Suprapubic skin (tissue), 4 donors: ENCODE data around the gene PGRMC2. TPM values are rescaled to one million over a fixed set of nuclear protein-coding genes. Genes with fewer than 3 reads are reported as not detected.

Experiments
- DNase-seq, 2 donors: peaks; one replicate each; pipeline ENCODE4 v3.0.0-alpha.2; 2019; ENCODE audit warnings: low spot score in 2 of 2
- H3K27ac ChIP-seq: fragments of 200-600 bp; sonication (generic); one replicate; pipeline ENCODE4 v1.5.1; 2019
- H3K27me3 ChIP-seq: fragments of 200-600 bp; sonication (generic); one replicate; pipeline ENCODE4 v1.5.1; 2019
- H3K36me3 ChIP-seq: fragments of 200-600 bp; sonication (generic); one replicate; pipeline ENCODE4 v1.5.1; 2019
- H3K4me1 ChIP-seq: fragments of 200-600 bp; sonication (generic); one replicate; pipeline ENCODE4 v1.5.1; 2019
- H3K4me3 ChIP-seq: fragments of 200-600 bp; sonication (generic); one replicate; pipeline ENCODE4 v1.5.1; 2019; ENCODE audit warnings: mild to moderate bottlenecking
- H3K9me3 ChIP-seq: fragments of 200-600 bp; sonication (generic); one replicate; pipeline ENCODE4 v1.5.1; 2019
- CTCF ChIP-seq, 2 donors: fragments of 200-600 bp in 1 of 2; fragments of 450-650 bp in 1 of 2; sonication (generic) in 1 of 2; IDR thresholded peaks; one replicate each; pipeline ENCODE4 v1.5.1; 2016 to 2019; ENCODE audit warnings: antibody characterized with exemption in 2 of 2, mild to moderate bottlenecking in 1 of 2, moderate library complexity in 1 of 2
- EP300 ChIP-seq: sonication (generic); formaldehyde crosslinking; IDR thresholded peaks from one replicate; pipeline ENCODE4 v1.6.1; 2017; ENCODE audit warnings: antibody characterized with exemption
- POLR2A ChIP-seq, 2 donors: fragments of 450-650 bp; IDR thresholded peaks; one replicate each; pipeline ENCODE4 v1.6.1; 2017; ENCODE audit warnings: antibody characterized with exemption in 2 of 2, mild to moderate bottlenecking in 2 of 2, moderate library complexity in 2 of 2
- POLR2AphosphoS5 ChIP-seq, 3 donors: sonication (generic); formaldehyde crosslinking; IDR thresholded peaks; one replicate each; pipeline ENCODE4 v1.6.1; 2017; ENCODE audit warnings: antibody characterized with exemption in 3 of 3
- WGBS: methylation state at CpG from one replicate; pipeline ENCODE4 v1.1.5; 2018; 5-methylcytosine and 5-hydroxymethylcytosine counted together
- total RNA-seq, 4 donors: library from RNA; depleted of rRNA; stranded (reverse); fragments of >200 nt; gene quantifications; one replicate each; pipeline ENCODE4 v1.1.0, GENCODE V29; 2016

The PGRMC2 gene
- total RNA-seq, 4 donors from 2014 or later = 47.6 to 68.3 (median 55.2) TPM

DNA sequence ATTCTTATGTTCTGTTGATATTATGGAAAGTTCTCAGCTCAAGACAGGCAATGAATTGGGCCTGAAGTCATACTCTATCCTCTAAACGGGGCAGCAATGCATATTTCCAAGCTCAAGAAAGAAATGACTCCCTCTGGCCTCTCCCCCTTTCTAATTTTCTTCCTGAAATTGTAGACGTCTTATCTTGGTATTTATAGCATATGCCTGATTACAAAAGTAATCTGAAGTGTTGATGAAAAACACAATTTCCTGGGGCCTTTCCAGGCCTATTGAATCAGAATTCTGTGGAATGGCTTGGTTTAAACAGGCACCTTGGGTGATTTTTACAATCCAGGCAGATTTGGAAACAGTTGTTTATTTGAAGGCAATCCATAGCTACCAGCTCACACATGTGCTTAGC lies 21.4 kb upstream of the PGRMC2 start:
- H3K36me3 ChIP-seq = no peaks in the 10 kb centered on the region
- peaks cover 28% of the 10 kb centered on the region for H3K4me1 ChIP-seq
- H3K27me3 ChIP-seq = no peaks in the 10 kb centered on the region
- DNase-seq = no peak
- H3K27ac ChIP-seq = no peak overlapping the region
- no peaks in the 10 kb centered on the region for H3K9me3 ChIP-seq
- TF ChIP-seq POLR2AphosphoS5 (IDR thresholded peaks at IDR 0.05) (no peak), EP300 (no peak), POLR2A (IDR thresholded peaks at IDR 0.05) (no peak), CTCF (IDR thresholded peaks at IDR 0.05) (no peak)
- 72% methylated on average over 2 of the region's 2 CpGs for WGBS
- H3K4me3 ChIP-seq = no peak overlapping the region

DNA sequence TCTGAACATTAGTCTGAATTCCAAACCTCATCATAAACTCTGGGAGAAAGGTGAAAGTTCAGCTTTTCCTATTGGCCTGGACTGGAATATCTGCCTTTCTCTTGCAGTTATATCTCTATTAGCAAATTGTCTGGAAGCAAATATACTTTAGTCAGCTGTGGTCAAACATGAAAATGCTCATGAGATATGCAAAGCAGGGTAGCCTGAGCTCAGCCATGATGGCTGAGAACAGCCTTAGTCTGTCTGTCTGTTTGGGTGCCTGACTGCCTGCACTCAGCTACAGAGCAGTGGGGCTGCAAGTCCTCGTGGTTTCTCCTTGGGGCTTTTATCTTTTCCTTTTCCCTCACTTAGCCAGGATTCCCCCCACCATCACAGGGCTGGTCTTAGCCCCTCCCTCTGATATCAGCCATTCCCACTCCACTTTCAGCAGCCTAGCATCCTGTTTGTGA lies 19.5 kb upstream of the PGRMC2 start:
- Histone ChIP-seq H3K27me3 (no peaks in the 10 kb centered on the region), H3K9me3 (no peaks in the 10 kb centered on the region), H3K27ac (no peak overlapping the region), H3K4me3 (no peak overlapping the region), H3K4me1 (peaks cover 20% of the 10 kb centered on the region), H3K36me3 (no peaks in the 10 kb centered on the region)
- DNase-seq = no peak
- TF ChIP-seq POLR2AphosphoS5 (IDR thresholded peaks at IDR 0.05) = no peak
- no peak for TF ChIP-seq EP300
- TF ChIP-seq POLR2A (IDR thresholded peaks at IDR 0.05) = no peak
- TF ChIP-seq CTCF (IDR thresholded peaks at IDR 0.05) = no peak
- 89% methylated on average over 1 of the region's 1 CpG for WGBS

DNA sequence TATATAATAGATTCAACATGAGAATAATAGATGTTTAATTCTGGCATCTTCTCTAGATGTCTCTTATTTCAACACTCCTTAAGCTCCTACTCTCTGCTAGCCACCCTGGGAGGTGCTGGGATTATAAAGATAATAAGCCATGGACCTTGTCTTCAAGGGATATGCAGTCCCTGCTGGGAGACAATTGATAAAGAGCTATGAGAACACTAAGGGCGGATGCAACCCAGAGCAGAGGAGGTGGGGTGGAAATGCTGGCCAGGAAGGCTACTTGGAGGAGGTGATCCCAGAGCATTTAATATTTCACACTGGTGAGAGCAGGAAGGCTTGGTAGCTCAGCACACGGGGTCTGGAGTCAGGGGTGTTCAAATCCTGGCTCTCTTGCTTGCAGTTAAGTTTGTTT lies 18.3 kb upstream of the PGRMC2 start:
- Histone ChIP-seq H3K9me3 (no peaks in the 10 kb centered on the region), H3K4me1 (peaks cover 11% of the 10 kb centered on the region), H3K27ac (no peak overlapping the region), H3K27me3 (no peaks in the 10 kb centered on the region), H3K36me3 (no peaks in the 10 kb centered on the region), H3K4me3 (no peak overlapping the region)
- TF ChIP-seq CTCF (IDR thresholded peaks at IDR 0.05) (no peak), POLR2A (IDR thresholded peaks at IDR 0.05) (no peak), EP300 (no peak), POLR2AphosphoS5 (IDR thresholded peaks at IDR 0.05) (no peak)
- DNase-seq = no peak
- 91% methylated on average over 2 of the region's 2 CpGs for WGBS

- H3K27me3 ChIP-seq = no peaks in the 10 kb centered on the region
- H3K27ac ChIP-seq = no peak overlapping the region
- no peak for DNase-seq
- no peak overlapping the region for H3K4me3 ChIP-seq
- no peaks in the 10 kb centered on the region for H3K4me1 ChIP-seq
- WGBS = 86% methylated on average over 4 of the region's 4 CpGs
- H3K36me3 ChIP-seq = no peaks in the 10 kb centered on the region
- TF ChIP-seq POLR2AphosphoS5 (IDR thresholded peaks at IDR 0.05) = no peak
- TF ChIP-seq EP300 = no peak
- TF ChIP-seq POLR2A (IDR thresholded peaks at IDR 0.05) = no peak
- no peak for TF ChIP-seq CTCF (IDR thresholded peaks at IDR 0.05)
- no peaks in the 10 kb centered on the region for H3K9me3 ChIP-seq
Measured at GRCh38 chr4:128303986-128304385, 16.4 kb upstream of the PGRMC2 start.

DNA sequence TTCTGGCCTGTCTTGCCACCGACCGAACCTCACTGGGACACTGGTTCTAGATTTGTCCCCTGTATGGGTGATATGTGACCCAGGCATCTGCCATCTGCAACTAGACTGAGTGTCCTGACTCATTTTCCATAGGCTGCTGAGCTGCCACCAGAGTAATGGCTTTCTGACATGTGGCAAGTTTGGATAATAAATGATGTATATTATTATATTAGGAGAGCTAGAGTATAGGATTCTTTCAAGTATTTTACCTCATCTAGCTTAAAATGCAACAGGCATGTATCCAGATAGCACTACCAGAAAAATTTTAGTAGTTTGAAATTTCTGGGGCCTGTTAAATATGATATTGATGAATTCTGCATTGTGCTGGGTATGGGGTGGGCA lies 15.8 kb upstream of the PGRMC2 start:
- Histone ChIP-seq H3K9me3 (no peaks in the 10 kb centered on the region), H3K4me3 (no peak overlapping the region), H3K36me3 (no peaks in the 10 kb centered on the region), H3K4me1 (no peaks in the 10 kb centered on the region), H3K27ac (no peak overlapping the region), H3K27me3 (no peaks in the 10 kb centered on the region)
- TF ChIP-seq EP300 (no peak), POLR2AphosphoS5 (IDR thresholded peaks at IDR 0.05) (no peak), POLR2A (IDR thresholded peaks at IDR 0.05) (no peak)
- DNase-seq = no peak
- WGBS = 100% methylated on average over 2 of the region's 2 CpGs

- 84% methylated on average over 2 of the region's 2 CpGs for WGBS
- Histone ChIP-seq H3K36me3 (no peaks in the 10 kb centered on the region), H3K27me3 (no peaks in the 10 kb centered on the region), H3K4me1 (no peaks in the 10 kb centered on the region), H3K4me3 (no peak overlapping the region), H3K9me3 (no peaks in the 10 kb centered on the region), H3K27ac (no peak overlapping the region)
- TF ChIP-seq POLR2AphosphoS5 (IDR thresholded peaks at IDR 0.05) (no peak), CTCF (IDR thresholded peaks at IDR 0.05) (no peak), EP300 (no peak), POLR2A (IDR thresholded peaks at IDR 0.05) (no peak)
- DNase-seq = no peak
Measured at GRCh38 chr4:128301979-128302378, 14.4 kb upstream of the PGRMC2 start.
